NCI-H748 treated with DMSO at 0.1 percent for 48 hours (cell line): ENCODE data around the gene MBP.

ENCODE experiments used
- DNase-seq: peaks from one replicate; lab custom pipeline; 2025; lab: John Stamatoyannopoulos, UW

MBP gene

GRCh38 chr18:76943542-76944339, 188.8 kb downstream of the MBP start:
- DNase-seq = no peak

GRCh38 chr18:76941284-76941683, 191.3 kb downstream of the MBP start:
- no peak for DNase-seq

GRCh38 chr18:76938619-76939018, 194.0 kb downstream of the MBP start:
- DNase-seq = no peak

GRCh38 chr18:76937597-76937996, 195.0 kb downstream of the MBP start:
- DNase-seq = no peak

GRCh38 chr18:76936877-76937276, 195.7 kb downstream of the MBP start:
- DNase-seq = no peak

GRCh38 chr18:76935722-76936337, 196.8 kb downstream of the MBP start:
- no peak for DNase-seq

GRCh38 chr18:76932026-76932819, 200.4 kb downstream of the MBP start:
- no peak for DNase-seq

- DNase-seq = no peak
Measured at GRCh38 chr18:76931171-76931570, 201.4 kb downstream of the MBP start.
